Neural cell (in vitro differentiated cells): ENCODE data around the gene APP.

ENCODE experiments used
- CTCF ChIP-seq: fragments of 450-650 bp; IDR thresholded peaks from 2 replicates; pipeline ENCODE4 v1.5.1; 2014; ENCODE audit warnings: antibody characterized with exemption, mild to moderate bottlenecking, moderate library complexity; ENCODE audit not compliant: poor library complexity, severe bottlenecking
- EZH2 ChIP-seq: fragments of 200-600, 300-800 bp; shearing (Covaris generic), sonication (generic); IDR thresholded peaks from 2 replicates; pipeline ENCODE4 v1.6.1; 2014; ENCODE audit warnings: antibody characterized with exemption, low read length, borderline replicate concordance, mild to moderate bottlenecking; ENCODE audit not compliant: insufficient read depth, poor library complexity, severe bottlenecking

- TF ChIP-seq CTCF (no peak), EZH2 (no peak)
Measured at GRCh38 chr21:25845729-25846256, 324.8 kb downstream of the APP start.
